Stomach (tissue), 4 donors: ENCODE results near the gene BLTP3A.
"Not testable (repeated sequence)": the region's sequence is repeated elsewhere in the genome, so short reads cannot be mapped to it uniquely, and the experiment has no call there.

Source experiments
- EP300 ChIP-seq: sonication (generic); formaldehyde crosslinking; IDR thresholded peaks from one replicate; pipeline ENCODE4 v1.6.1; 2017; ENCODE audit warnings: antibody characterized with exemption
- POLR2A ChIP-seq, 4 donors: fragments of 450-650 bp; IDR thresholded peaks; one replicate each; pipeline ENCODE4 v1.6.1; 2016; ENCODE audit warnings: antibody characterized with exemption in 4 of 4, control low read depth in 2 of 4, mild to moderate bottlenecking in 1 of 4, moderate library complexity in 1 of 4
- POLR2AphosphoS5 ChIP-seq, 3 donors: sonication (generic); formaldehyde crosslinking; IDR thresholded peaks; one replicate each; pipeline ENCODE4 v1.6.1; 2016; ENCODE audit warnings: antibody characterized with exemption in 3 of 3
- TF ChIP-seq, protein P1 (sequence below), 7 experiments: fragments of 450-650 bp in 4 of 7; fragments of 200-600 bp in 3 of 7; sonication (generic) in 3 of 7; IDR thresholded peaks; one replicate each; pipeline ENCODE4 v1.5.1; 2016 to 2019; ENCODE audit warnings: antibody characterized with exemption in 7 of 7, control low read depth in 2 of 7, mild to moderate bottlenecking in 1 of 7

DNA sequence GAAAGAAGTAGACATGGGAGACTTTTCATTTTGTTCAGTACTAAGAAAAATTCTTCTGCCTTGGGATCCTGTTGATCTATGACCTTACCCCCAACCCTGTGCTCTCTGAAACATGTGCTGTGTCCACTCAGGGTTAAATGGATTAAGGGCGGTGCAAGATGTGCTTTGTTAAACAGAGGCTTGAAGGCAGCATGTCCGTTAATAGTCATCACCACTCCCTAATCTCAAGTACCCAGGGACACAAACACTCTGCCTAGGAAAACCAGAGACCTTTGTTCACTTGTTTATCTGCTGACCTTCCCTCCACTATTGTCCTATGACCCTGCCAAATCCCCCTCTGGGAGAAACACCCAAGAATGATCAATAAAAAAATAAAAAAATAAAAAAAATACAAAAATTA is 4.7 kb upstream of the BLTP3A start:
- not testable (repeated sequence) for TF ChIP-seq POLR2A (IDR thresholded peaks at IDR 0.05); POLR2AphosphoS5 (IDR thresholded peaks at IDR 0.05); EP300
- TF ChIP-seq, protein P1, sequence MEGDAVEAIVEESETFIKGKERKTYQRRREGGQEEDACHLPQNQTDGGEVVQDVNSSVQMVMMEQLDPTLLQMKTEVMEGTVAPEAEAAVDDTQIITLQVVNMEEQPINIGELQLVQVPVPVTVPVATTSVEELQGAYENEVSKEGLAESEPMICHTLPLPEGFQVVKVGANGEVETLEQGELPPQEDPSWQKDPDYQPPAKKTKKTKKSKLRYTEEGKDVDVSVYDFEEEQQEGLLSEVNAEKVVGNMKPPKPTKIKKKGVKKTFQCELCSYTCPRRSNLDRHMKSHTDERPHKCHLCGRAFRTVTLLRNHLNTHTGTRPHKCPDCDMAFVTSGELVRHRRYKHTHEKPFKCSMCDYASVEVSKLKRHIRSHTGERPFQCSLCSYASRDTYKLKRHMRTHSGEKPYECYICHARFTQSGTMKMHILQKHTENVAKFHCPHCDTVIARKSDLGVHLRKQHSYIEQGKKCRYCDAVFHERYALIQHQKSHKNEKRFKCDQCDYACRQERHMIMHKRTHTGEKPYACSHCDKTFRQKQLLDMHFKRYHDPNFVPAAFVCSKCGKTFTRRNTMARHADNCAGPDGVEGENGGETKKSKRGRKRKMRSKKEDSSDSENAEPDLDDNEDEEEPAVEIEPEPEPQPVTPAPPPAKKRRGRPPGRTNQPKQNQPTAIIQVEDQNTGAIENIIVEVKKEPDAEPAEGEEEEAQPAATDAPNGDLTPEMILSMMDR (IDR thresholded peaks at IDR 0.05): not testable (repeated sequence)
